NOMO-1 treated with dmso at 0.1 percent for 144 hours (cell line): Measurements from ENCODE around the gene GSTK1.
"Not testable (repeated sequence)": the region's sequence is repeated elsewhere in the genome, so short reads cannot be mapped to it uniquely, and the experiment has no call there.

ENCODE experiments used
- DNase-seq: peaks from one replicate; lab custom pipeline; 2025; ENCODE audit not compliant: unreplicated experiment; lab: John Stamatoyannopoulos, UW

GSTK1 gene

DNA sequence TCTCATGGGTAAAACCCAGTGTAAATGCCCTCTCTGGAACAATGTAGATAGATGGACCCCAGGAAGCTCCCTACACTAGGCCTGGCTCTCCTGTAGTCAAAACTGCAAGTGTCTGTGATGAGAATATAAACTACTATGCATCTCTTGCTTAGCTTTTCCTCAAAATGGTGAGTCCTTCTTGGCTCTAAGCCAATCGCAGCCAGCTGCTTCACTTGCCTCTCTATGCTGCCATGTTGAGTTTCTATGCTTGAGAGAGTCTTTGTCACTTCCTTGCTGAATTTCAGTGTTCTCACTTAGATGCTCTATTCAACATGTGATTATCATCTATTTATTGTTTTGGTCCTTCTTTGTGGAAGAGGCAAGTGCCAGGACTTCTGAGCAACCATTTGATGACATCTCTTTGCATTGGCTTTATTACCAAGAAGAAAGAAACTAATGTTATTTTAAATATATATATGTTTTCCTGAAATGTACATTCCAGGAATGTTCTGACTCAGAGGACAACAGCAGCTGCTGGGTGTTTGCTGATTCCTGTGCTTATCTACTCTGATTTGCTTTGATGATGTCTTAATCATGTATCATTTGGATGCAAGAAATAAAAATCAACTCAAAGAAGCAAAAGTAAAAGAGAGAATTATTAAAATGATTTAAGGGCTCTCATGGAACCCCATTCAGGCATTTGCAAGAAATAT lies 24.8 kb upstream of the GSTK1 start:
- DNase-seq = no peak

DNA sequence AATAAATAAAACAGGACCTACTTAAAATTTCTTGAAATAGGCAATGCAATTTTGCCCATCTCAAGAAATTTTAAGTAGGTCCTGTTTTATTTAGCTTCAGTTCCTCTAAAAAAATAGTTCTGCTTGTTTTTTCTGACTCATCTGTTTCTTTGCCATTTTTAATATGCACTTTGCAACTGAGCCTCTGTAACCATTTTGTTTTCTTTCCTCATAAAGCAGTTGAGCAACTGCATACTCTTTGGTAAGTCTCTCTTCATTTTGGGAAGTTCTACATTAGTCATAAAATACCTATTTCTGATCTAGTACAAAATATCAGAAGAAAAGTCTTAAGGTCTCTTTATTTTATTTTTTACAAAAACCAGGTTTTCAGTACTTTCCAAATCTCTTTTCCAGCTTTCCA lies 23.4 kb upstream of the GSTK1 start:
- peak; percentile 40 for DNase-seq

DNA sequence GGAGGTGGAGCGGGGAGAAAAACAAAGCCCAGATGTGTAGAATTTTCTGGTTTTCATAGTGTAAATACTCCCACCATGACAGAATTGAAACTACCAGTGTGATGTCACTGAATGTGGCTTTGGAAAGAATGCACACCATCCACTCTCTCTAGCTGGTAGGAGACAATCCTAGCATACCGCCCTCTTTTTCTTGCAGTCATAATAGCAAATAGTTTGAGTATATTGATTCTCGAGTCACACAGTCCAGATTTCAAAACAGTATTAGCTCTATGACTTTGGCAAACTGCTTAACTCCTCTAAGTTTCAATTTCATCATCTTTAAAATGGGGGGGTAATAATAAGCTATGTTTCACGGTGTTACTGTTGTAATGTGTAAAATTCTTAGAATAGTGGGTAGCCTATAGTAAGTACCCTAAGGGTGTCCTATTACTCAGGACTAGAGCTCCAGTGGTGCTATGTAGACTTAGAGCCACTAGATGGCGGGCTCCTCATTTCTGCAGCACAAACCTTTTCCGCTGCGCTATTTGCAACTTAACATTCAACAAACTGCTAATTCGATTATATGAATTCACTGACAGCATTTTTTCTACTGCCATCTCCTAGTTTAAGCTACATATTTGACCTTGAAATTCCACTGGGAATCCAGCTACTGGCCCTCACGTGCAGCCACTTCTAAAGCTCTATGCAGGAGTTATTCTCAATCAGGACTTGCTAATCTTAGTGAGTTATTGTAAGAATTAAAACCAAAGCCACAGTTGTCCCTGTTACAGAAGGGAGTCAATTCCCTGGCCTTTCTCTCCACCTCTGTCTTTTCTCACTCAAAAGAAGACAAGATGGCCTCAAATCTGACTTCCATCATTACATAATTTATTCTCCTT lies 22.7 kb upstream of the GSTK1 start:
- peak; percentile 52 for DNase-seq

DNA sequence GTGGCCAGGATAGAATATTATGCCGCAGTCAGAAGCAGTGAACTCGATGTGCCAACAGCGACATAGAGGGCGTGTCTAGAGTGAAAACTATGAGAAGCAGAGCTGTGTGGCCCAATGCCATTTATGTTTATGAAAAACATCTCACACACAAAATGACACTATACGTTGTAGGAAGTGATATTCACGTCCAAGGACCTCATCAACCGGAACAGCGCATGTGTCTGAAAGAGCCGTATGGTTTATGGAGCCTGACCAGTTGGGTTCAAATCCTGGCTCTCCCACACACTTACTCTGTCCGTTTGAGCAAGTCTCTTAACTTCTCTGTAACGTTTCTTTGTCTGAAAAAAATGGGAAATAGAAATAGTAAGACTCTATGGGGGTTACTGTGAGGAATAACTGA lies 20.9 kb upstream of the GSTK1 start:
- no peak for DNase-seq

DNA sequence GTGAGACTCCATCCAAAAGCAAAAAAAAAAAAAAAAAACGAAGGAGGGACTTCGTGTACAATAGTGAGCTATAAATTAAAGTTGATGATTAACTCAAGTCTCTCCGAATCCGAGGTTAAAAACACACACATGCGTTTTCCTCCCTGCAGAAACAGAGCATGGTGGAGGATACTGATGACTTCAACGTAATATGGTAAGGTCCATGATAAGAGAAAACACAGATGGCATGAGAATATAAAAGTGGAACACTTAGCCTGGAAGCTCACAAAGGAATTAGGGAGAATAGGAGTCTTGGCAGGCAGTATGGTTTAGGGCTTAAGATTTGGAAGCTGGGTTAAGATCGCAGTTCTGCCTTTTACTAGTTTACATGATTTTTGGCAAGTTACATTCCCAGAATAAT lies 20.1 kb upstream of the GSTK1 start:
- DNase-seq = no peak

DNA sequence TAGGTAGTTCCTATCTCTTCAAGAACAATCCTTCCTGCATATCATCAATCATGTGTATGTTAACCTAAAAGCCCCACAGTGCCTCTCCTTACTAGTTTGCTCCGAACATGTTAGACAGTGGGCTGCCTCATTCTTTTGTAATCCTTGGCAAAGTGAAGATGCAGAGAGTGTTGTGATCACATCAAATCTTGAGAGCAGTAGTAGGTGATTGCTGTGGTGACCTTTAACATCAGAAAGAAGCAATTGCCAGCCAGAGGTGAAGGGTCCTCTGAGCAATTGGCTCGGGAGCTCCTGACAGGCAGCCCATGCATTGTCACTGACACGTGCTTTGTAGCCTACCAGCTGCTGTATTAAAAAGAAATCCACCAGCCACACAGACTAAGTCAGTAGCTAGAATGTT lies 19.6 kb upstream of the GSTK1 start:
- DNase-seq = no peak

DNA sequence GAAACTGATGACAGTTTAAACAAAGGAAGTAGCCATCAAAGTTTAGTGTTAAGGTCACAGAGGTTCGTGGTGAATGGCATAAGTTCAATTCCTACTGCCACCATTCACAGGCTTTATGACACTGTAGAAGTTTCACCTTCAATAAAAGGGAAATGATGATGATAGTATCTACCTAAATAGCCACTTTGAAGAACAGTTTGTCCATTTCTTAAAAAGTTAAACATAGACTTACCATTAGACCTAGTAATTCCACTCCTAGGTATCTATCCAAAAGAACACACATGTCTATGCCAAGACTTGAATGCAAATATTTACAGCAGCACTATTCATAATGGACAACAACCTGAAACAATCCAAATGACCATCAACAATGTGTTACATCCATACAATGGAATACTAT lies 18.9 kb upstream of the GSTK1 start:
- DNase-seq = no peak

DNA sequence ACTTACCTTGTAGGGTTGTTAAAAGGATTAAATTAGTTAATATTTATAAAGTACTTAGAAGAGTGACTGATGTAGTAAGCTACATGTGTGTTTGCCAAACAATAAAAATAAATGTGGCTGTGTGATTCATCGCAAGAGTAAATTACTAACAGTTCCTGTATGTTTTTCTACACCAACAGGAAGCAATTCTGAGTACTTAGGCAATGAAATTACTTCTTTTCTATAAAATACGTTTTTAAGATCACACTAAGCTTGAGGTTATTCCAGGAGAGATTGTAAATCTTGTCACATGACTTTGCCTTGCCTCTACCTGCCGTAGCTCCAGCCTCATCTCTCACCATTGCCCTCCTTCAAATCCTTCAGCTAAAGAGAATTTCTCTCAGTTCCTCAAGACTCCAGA lies 18.1 kb upstream of the GSTK1 start:
- DNase-seq = no peak

DNA sequence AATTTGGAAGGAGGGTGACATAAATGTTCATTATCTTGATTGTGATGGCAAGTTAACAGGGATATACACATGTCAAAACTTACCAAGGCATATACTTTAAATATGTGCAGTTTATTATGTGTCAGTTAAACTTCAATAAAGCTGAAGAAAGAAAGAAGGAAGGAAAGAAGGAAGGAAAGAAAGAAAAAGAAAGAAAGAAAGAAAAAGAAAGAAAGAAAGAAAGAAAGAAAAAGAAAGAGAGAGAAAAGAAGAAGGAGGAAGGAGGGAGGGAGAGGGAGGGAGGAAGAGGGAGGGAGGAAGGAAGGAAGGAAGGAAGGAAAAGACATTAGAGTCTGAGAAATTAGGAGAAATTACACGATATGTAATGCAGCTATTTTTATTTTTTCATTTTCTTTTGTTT lies 15.9 kb upstream of the GSTK1 start:
- DNase-seq = no peak

DNA sequence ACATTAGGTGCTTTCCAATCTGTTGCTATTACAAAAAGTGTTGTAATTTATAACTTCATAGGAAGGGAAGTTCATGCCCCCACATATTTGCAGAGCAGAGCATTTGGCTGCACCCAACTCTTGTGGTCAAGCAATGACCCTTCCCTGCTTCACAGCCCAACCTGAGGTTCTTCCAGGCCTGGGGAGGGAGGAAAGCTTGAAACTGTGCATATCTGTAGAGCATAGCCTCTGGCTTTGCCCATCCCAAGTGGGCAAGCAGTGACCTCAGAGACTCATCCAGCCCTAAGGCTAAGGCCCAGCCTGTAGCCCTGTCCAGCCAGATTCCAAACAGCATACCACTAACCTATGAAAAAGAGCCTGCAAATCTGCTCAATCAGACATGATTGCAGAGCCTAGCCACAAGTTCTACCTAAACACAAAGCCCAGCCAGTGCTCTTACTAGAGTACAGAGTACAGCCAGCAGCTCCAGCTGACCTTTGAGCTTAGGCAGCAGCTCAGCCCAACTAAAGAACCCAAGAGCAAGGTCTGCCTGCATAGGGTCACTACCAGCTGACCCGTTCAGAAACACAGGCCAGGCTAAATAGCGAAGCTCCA lies 14.4 kb upstream of the GSTK1 start:
- no peak for DNase-seq

DNA sequence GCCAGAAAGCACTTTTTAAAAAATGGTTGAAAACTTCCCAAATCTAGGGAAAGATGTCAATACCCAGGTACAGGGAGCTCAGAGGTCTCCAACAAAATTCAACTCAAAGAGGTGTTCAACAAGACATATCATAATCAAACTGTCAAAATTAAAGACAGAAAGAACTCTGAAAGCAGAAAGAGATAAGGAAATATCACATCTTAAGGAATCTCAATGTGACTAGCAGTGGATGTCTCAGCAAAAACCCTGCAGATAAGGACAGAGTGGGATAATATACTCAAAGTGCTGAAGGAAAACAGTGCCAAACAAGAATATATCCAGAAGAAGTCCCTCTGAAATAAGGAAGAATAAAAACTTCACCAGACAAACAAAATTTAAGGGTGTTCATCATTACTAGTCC lies 13.0 kb upstream of the GSTK1 start:
- no peak for DNase-seq

DNA sequence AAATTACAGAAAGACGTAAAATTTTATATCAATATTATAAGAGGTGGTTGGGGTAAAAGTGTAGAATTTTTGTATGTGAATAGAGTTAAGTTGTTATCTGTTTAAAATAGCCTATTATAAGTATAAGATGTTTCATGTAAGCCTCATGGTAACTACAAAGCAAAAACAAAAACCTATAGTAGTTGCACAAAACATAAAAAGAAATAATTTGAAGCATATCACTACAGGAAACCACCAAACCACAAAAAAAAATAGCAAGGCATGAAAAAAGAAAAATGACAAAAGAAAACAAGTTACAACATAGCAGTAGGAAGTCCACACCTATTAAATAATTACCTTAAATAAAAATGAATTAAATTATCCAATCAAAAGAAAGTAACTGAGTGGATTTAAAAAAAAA lies 12.4 kb upstream of the GSTK1 start:
- DNase-seq = no peak

DNA sequence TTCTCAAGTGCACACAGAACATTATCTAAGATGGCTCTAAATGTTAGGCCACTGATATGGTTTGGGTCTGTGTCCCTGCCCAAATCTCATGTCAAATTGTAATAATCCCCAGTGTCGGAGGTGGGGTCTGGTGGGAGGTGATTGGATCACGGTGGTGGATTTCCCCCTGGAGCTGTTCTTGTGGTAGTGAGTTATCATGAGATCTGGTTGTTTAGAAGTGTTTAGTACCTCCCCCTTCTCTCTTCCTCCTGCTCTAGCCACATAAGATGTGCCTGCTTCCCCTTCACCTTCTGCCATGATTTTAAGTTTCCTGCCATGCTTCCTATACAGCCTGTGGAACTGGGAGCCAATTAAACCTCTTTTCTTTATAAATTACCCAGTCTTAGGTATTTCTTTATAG lies 11.2 kb upstream of the GSTK1 start:
- DNase-seq = no peak

DNA sequence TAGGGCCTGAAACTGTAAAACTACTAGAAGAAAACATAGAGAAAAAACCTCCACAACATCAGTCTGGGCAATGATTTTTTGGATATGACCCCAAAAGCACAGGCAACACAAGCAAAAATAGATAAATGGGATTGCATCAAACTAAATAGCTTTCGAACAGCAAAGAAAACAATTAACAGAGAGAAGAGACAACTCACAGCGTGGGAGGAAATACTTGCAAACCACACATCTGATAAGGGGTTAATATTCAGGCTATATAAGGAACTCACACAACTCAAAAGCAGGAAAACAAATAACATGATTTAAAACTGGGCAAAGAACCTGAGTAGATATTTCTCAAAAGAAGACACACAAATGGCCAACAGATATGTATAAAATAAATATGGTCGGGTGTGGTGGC lies 7.7 kb upstream of the GSTK1 start:
- no peak for DNase-seq

DNA sequence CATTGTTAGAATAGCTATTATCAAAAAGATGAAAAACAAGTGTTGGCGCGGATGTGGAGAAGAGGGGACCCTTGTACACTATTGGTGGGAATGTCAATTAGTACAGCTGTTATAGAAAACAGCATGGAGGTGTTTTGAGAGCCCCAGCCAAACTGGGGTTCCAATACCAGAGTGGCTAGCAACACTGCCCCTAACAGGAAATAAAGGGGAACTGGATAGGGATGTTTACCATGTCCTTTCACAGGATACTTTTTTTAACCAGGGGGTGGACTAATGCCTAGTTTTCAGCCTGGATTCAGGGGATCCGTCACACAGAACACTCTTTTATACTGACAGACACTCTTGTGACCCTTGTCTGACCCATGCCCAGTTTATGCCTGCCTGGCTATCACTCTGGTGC lies 6.9 kb upstream of the GSTK1 start:
- no peak for DNase-seq

DNA sequence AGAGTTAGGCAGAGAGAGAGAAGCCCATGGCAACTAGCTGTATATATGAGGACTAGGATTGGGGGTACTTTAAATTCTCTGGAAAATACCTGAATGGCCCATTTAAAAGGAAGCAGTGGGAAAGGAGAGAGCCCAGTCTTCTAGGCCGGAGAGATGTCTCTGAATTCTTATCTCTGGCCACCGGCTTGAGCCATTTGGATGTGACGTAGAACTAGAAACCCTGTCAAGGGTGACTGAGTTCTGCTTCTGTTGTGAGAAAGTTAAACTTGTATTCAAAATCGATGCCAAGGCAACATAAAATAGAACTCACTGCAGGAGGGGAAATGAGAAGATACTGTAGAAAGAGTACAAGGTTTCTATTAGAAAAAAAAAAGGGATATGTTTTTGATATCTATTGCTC lies 6.3 kb upstream of the GSTK1 start:
- DNase-seq = no peak

DNA sequence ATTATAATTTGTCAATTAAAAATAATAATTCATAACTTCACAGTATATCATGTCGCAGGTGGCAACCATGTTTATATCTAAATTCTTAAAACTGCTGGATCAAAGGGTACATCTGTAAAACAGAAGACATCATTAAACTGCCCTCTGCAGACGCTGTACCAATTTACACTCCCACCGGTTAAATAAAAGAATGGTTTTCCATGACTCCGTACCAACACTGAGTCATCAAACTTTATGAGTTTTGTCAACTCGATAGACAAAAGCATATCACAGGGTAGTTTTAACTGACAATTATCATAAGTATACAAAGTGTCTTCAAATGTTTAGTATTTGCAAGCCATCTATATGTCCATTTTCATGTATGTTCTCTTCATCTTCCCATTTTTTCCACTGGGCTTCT lies 5.7 kb upstream of the GSTK1 start:
- no peak for DNase-seq

DNA sequence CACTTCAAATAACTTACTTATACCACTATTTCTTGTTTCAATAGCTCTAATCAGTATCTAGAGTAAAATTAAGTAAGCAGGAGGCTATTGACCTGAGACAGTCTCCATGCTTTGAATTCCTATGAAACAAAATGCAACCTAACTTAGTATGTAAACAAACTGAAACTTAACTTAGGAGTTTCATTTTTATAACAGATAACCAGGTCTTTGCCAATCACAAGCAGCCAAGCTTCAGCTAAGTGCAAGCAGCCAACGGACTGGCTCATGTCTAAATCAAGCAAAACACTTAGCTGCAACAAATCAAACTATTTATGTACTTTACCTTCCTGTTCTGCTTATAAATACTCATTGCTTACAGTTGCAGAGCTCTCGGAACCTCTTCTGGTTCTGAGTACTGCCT lies 4.4 kb upstream of the GSTK1 start:
- no peak for DNase-seq

DNA sequence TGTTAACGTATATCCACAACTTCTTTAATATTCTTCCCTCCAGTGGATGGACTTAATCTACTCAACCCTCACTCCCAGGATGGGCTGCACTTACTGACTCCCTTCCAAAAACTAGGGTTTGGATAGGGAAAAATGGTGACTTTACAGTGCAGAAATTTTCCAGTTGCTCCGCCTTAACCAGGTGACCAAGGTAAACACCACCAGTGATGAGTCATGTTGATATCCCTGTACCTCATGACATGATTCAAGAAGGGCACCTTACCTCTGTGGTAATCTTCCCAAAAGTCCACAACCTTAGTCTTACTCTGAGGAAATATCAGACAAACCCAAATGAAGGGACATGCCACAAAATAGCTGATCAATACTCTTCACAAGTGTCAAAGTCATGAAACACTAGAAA lies 3.5 kb upstream of the GSTK1 start:
- DNase-seq = no peak

DNA sequence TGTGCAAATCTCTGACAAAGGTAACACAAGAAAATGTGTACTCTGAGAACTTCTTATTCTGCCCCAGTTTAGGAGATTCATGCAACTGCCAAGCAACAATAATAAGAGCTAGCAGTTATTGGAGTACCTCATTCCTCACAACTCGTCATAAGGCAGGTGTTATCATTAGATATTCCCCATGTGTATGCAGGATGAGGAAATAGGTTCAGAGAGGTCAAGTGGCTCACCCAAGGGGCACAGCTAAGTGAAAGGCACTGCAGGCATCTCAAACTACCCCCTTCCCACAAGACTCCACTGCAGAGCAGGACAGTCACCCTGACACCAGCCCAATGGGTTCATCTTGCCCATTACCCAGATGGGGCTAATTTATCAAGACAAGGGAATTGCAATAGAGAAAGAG lies 1.3 kb upstream of the GSTK1 start:
- DNase-seq = no peak

DNA sequence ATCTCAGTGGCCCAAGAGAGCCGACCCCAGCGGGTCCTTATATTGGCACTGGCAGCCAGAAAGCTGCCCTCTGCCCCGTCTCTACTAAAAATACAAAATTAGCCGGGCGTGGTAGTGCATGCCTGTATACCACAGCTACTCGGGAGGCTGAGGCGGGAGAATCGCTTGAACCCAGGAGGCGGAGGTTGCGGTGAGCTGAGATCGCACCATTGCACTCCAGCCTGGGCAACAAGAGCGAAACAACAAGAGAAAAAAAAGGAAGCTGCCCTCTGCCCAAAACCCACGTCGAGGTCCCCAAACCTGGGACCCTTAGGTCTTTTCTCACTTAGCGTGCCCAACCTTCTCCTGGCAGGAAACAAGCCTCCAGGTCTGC lies 941 bp downstream of the GSTK1 start:
- DNase-seq = not testable (repeated sequence)

DNA sequence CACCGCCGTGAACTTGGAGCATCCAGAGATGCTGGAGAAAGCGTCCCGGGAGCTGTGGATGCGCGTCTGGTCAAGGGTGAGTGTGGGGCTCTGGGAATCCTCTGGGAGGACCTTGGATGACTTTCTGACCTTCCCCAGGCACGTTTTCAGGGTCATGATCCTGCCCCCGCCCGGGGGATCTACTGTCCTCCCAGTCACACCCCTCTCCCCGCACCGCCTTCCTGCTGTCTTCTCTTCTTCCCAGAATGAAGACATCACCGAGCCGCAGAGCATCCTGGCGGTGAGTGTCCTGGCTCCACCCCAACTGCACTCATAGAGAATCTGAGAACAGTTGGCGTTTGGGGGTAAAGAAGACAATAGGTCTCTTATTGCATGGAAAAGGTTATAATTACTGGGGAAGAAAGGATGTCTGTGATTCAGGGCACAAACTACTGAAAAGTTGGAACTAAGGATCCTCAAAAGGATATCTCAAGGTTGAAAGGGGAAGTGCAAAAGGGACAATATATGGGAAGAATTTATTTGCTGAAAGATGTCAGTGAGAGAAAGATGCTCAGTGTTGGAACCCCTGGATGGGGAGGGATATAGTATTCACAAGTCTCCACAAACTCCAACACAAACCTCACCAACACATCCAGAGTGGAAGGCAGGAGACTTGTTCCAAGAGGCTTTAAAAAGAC lies 1.9 kb downstream of the GSTK1 start:
- DNase-seq = no peak
